IPS-NIHi7 (cell line): ENCODE results near the gene CPTP.

ENCODE experiments used
- DNase-seq: peaks from one replicate; pipeline ENCODE4 v3.0.0; 2012; ENCODE audit warnings: mixed read lengths; ENCODE audit errors: extremely low spot score

CPTP gene

DNA sequence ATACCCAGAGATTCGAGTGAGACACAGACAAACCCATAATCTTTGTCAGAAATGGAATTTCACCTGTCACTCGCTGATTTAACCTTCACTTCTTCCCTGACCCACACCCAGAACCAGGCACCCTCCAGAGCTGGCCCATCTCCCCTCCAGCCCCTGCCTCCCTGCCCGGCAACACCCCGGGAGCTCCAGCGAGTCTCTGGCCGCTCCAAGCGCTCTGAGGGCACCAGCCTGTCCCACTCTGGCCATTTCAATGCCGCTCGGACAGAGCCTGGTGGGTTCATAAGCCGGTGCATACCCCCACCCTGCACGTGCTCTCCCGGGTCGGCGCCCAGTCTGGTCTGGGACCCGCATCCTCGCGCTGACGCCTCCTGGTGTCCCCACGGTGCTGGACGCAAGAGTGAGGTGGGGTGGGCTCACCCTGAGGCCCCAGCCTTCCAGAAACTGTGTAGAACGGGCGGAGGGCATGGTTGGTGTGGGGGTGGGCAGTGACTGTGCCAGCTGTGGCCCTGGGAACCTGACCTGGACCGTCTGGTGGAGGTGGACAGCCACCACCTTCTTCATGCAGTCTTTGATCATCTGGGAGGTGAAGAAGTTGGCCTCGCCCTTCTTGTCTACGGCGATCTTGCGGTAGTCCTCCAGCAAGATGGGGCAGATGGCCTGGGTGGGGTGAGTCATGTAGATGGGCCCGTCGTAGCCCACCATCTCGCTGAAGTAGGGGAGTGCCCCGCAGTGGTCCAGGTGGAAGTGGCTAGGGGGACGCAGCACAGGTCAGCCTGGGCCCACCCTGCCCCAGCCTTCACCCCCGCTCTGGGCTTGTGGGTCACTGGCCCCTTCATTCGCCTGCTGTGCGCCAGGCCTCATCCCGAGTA, 5.6 kb upstream of the CPTP start:
- DNase-seq = no peak

DNA sequence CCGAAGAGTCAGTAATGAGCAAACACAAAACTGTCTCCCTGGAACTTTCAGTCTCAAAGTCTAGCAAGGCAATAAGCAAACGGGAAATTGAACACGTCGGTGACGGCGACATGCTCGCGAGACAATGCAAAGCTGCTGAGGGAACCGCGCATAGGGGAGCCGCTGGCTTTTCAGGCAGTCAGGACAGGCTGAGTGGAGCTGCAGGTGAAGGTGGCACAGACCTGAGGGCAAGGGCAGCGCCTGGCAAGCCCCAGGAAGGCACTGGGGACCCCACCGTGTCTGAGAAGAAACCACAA, 5.0 kb upstream of the CPTP start:
- DNase-seq = no peak

DNA sequence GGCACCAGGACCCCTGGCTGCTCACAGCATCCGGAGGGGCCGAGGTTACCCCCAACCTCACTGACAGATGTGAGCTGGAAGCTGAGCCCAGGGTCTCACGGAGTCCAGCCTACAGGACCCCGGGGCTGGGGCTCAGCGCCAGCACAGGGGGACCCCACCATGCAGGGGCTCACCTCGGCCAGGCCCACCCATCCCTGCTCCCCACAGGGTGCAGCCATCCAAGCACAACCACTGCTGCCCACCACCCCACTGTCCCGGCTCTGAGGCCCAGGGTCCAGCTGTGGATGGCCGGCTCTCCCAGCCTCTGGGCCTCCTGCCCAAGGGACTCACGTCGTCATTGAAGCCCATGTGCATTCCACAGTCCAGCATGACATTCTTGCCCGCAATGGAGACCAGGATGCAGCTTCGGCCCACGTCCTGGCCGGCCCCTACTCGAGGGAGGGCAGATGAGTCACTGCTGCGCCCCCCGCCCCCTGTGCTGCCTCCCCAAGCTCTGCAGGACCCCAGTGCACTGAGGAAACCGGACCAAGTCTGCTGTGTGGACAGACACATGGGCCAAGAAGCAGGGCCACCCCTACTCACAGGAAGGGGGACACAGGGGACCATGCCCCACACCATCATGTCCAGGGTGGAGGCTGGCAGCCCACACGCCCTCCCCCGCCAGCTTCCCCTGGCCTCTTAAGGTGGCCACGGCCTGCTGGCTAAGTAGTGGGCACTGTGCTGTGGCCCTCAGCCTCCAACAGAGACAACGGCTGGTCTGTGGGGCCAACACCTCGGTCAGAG, 3.7 kb upstream of the CPTP start:
- DNase-seq = no peak

DNA sequence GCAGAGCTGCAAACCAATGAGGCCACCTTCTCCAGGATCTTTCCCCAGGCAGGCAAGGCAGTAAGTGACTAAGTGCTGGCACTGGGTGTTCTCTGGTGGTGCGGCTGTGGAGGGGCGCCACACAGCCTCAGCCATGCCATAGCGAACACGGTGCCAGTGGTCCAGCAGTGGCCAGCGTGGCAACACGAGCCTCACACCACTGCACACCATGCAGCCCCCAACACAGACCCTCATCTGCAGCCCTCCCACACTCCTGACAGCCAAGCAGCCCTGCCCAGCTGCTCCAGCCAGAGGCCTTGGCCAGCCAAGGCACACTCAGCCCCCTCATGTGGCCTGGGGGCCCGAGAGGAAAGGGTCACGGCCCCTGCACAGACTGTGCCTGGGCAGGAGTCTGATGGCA, 3.1 kb upstream of the CPTP start:
- DNase-seq = no peak

DNA sequence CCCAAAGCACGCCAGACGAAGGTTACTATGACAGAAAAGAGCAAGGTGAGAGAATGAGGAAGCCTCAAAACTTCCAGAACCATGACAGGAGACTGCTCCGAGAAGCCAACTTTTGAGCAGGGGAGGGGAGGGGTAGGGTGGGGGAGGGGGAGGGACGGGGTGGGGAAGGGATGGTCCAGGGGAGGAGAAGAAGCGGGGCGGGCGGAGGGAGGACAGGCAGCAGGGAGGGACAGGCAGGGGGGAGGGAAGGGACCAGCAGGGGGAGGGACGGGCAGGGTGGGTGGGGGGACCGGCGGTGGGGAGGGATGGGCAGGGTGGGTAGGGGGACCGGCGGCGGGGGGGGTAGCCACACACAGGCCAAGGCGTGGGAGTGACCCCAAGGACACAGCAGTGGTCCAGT, 2.2 kb upstream of the CPTP start:
- DNase-seq = no peak

DNA sequence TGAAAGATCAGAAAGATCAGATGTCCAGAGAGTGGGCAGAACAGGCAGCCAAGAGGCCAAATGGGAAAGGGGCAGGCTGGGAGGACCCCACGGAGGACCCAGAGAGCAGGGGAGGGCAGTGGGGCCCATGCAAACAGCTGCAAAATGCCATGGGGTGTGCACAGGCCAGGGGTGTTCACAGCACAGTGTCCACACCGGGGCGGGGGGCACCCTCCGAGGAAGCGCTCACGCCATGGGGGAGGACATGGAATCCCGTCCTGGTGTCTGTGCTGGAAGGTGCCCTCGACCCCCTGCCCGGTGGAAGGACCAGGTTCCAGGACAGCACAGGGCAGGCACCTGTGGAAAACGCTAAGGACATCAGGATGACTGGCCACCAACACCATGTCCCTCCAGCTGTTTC, 1.6 kb upstream of the CPTP start:
- no peak for DNase-seq

DNA sequence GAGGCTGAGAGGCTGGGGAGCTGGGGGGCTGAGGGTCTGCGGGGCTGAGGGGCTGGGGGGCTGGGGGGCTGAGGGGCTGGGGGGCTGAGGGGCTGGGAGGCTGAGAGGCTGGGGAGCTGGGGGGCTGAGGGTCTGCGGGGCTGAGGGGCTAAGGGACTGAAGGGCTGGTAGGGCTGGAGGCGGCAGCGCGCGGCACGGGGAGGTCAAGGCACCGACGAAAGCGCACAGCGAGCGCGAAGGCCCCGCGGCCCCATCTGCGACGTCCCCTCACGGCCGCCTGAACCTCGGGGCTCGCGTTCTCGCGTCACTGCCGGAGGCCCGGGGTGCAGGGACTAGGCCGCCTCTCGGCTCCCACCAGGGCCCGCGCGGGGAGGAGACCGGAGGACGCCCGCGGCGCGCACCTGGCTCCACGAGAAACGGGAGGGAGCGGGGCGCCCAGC, 498 bp upstream of the CPTP start:
- no peak for DNase-seq

DNA sequence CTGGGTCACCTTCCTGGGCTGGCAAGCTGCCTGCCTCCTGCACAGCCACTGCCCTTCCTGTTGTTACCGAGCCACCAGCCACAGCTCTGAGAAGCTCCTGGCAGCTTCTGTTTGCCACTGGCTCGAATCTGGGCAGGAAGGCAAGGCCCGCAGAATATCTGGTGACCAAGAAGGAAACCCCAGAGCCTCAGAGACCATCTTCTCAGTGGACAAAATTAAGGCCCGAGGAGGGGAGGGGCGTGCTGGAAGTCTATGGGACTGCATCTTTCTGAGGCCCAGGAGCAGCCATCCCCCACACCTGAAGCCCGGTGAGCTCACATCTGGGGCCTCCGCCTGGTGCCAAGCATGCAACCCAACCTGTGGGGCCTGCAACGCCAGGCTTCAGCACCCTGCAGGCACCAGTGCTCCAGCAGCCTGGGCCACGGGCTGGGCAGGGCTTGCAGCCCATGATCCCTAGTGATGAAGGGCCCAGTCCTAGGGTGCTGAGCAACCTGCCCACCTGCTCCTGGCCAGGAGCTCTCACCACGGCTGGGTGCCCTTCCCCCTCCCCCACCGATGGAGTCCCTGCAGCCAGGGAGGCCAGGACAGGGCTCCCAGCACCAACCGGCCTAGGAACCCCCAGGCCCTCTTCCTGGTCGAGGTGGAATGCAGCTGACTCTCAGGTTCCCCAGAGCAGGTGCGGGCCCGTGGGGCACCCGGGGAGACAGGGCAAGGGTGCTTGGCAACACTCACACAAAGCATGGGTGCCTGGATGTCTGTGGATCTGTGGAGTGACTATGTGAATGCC, 879 bp downstream of the CPTP start:
- no peak for DNase-seq

DNA sequence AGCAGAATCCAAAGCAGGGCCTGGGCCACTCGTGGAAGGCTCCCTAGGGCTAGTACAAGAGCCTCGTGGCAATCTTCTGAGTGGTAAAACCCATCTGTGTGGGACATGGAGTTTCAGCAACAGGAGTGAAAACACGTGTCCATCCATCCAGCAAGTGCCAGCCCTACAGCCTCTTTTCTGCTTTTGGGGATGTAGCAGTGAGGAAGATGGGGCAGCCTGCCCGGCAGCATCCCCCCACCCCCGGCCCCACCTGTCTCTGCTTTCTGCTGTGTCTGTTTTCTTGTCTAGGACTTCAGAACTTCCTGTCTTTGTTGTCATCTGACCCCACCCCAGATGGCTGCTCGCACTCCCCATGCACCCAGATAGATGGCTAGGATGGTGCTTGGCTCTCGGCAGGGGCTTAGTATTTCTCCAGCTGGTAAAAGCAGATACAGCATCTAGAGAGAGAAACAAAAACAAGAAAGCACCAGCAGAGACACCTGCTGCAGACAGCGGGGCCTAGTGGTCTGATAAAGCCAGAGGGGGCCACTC, 1.5 kb downstream of the CPTP start:
- no peak for DNase-seq

DNA sequence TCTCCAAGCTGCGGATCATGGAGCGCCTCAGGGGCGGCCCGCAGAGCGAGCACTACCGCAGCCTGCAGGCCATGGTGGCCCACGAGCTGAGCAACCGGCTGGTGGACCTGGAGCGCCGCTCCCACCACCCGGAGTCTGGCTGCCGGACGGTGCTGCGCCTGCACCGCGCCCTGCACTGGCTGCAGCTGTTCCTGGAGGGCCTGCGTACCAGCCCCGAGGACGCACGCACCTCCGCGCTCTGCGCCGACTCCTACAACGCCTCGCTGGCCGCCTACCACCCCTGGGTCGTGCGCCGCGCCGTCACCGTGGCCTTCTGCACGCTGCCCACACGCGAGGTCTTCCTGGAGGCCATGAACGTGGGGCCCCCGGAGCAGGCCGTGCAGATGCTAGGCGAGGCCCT, 2.7 kb downstream of the CPTP start:
- DNase-seq = no peak

DNA sequence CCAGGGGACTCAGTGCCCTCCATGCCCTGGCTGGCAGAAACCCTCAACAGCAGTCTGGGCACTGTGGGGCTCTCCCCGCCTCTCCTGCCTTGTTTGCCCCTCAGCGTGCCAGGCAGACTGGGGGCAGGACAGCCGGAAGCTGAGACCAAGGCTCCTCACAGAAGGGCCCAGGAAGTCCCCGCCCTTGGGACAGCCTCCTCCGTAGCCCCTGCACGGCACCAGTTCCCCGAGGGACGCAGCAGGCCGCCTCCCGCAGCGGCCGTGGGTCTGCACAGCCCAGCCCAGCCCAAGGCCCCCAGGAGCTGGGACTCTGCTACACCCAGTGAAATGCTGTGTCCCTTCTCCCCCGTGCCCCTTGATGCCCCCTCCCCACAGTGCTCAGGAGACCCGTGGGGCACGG, 3.7 kb downstream of the CPTP start:
- DNase-seq = no peak

DNA sequence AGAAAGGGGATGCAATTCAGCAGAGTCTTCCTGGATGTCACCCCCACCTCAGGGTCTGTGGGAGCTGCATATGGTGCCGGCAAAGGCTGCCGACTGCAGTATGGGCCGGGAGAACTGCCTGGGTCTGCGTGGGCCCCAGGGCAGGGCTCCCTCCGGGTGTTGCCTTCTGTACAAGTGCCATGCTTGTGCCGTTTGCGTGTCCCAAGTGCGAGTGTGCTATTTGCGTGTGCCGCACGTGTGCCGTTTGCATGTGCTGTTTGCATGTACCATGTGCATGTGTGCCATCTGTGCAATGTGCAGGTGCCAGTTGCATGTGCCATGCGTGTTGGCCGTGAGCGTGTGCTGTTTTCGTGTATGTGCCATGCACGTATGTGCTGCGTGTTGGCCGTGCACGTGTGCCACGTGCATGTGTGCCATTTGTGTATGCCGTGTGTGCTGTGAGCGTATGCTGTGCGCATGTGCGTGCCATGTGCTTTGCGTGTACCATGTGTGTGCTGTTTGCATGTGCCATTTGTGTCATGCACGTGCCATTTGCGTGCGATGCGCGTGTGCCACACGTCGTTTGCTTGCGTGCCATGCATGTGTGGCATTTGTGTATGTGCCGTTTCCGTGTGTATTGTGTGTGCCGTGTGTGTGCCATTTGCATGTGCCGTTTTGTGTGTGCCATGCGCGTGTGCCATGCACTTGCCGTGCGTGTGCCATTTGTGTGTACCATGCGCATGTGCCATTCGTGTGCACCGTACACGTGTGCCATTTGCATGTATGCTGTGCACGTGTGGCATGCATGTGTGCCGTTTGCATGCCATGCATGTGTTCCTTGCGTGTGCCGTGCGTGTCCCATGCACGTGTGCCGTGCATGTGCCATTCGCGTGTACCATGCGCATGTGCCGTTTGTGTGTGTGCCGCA, 5.0 kb downstream of the CPTP start:
- no peak for DNase-seq

DNA sequence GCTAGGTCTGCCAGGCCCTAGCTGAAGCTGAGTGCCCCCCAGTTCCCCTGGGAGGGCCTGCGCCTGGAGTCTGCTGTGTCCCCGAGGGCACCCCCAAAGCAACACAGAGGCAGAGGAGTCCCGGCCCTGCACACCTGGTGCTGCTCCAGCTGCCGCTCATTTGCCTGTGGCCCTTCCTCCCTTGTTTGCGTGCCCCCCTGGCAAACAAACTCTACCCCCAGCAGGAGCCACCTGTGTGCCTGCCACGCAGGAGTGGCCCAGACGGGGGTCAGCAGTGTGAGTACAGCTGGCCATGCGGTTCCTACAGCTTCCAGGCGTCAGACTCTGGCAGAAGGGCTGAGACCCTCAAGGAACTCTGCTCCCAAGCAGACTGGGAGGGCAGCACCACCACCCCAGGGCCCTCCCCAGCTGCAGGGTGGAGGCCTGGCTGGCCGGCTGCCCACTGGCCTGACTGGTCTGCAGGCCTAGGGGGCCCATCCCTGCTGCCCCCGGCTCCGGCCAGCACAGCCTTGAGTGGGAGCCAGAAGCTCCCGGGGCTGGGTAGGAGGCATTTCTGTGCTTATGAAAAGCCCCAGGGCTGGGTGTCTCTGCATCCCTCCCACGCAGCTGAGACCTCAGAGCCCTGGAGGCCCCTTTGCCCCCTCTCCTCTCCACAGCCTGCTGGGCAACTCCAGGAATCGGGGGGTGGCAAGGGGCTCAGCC, 5.9 kb downstream of the CPTP start:
- no peak for DNase-seq

DNA sequence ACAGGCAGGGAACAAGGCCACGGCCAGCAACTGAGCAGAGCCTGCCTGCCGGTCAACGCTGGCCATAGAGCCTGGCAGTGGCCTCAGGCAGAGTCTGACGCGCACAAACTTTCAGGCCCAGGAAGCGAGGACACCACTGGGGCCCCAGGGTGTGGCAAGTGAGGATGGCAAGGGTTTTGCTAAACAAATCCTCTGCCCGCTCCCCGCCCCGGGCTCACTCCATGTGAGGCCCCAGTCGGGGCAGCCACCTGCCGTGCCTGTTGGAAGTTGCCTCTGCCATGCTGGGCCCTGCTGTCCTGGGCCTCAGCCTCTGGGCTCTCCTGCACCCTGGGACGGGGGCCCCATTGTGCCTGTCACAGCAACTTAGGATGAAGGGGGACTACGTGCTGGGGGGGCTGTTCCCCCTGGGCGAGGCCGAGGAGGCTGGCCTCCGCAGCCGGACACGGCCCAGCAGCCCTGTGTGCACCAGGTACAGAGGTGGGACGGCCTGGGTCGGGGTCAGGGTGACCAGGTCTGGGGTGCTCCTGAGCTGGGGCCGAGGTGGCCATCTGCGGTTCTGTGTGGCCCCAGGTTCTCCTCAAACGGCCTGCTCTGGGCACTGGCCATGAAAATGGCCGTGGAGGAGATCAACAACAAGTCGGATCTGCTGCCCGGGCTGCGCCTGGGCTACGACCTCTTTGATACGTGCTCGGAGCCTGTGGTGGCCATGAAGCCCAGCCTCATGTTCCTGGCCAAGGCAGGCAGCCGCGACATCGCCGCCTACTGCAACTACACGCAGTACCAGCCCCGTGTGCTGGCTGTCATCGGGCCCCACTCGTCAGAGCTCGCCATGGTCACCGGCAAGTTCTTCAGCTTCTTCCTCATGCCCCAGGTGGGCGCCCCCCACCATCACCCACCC, 6.7 kb downstream of the CPTP start, which contains the start of gene TAS1R3:
TSS of gene TAS1R3 (plus strand) at position 213 of the 898 bp plus-strand sequence. CDS start at position 279, 66 bp downstream.
- no peak for DNase-seq

DNA sequence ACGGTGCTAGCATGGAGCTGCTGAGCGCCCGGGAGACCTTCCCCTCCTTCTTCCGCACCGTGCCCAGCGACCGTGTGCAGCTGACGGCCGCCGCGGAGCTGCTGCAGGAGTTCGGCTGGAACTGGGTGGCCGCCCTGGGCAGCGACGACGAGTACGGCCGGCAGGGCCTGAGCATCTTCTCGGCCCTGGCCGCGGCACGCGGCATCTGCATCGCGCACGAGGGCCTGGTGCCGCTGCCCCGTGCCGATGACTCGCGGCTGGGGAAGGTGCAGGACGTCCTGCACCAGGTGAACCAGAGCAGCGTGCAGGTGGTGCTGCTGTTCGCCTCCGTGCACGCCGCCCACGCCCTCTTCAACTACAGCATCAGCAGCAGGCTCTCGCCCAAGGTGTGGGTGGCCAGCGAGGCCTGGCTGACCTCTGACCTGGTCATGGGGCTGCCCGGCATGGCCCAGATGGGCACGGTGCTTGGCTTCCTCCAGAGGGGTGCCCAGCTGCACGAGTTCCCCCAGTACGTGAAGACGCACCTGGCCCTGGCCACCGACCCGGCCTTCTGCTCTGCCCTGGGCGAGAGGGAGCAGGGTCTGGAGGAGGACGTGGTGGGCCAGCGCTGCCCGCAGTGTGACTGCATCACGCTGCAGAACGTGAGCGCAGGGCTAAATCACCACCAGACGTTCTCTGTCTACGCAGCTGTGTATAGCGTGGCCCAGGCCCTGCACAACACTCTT, 7.6 kb downstream of the CPTP start:
- no peak for DNase-seq

DNA sequence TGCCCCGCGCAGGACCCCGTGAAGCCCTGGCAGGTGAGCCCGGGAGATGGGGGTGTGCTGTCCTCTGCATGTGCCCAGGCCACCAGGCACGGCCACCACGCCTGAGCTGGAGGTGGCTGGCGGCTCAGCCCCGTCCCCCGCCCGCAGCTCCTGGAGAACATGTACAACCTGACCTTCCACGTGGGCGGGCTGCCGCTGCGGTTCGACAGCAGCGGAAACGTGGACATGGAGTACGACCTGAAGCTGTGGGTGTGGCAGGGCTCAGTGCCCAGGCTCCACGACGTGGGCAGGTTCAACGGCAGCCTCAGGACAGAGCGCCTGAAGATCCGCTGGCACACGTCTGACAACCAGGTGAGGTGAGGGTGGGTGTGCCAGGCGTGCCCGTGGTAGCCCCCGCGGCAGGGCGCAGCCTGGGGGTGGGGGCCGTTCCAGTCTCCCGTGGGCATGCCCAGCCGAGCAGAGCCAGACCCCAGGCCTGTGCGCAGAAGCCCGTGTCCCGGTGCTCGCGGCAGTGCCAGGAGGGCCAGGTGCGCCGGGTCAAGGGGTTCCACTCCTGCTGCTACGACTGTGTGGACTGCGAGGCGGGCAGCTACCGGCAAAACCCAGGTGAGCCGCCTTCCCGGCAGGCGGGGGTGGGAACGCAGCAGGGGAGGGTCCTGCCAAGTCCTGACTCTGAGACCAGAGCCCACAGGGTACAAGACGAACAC, 8.3 kb downstream of the CPTP start:
- no peak for DNase-seq

DNA sequence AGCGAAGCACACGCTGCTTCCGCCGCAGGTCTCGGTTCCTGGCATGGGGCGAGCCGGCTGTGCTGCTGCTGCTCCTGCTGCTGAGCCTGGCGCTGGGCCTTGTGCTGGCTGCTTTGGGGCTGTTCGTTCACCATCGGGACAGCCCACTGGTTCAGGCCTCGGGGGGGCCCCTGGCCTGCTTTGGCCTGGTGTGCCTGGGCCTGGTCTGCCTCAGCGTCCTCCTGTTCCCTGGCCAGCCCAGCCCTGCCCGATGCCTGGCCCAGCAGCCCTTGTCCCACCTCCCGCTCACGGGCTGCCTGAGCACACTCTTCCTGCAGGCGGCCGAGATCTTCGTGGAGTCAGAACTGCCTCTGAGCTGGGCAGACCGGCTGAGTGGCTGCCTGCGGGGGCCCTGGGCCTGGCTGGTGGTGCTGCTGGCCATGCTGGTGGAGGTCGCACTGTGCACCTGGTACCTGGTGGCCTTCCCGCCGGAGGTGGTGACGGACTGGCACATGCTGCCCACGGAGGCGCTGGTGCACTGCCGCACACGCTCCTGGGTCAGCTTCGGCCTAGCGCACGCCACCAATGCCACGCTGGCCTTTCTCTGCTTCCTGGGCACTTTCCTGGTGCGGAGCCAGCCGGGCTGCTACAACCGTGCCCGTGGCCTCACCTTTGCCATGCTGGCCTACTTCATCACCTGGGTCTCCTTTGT, 9.1 kb downstream of the CPTP start:
- DNase-seq = no peak
